ENCODE data around the gene TMEM80.

Gene TMEM80

DNA sequence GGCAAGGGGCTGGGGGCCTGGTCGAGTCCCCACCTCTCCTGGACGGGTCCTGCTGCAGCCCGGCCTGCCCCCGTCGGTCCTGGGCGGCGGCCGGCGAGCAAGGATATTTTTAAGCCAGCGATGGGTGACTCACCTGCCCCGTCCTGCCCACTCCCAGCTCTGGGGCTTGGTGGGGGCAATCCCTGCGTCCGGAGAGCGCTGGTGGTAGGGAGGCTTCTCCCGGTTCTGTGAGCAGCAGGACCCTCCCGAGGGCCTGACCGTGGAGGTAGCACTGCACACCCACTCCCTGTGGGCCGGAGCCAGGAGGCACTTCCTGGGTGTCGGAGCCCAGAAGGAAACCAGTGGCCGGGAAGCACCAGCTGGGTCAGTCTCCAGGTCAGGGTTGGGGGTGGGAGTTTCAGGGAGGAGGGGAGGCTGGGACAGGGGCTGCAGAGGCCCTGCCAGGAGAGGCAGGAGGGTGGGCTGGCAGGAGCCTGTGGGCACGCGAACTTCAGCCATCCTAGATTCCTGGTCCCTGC lies 10.9 kb downstream of the TMEM80 start:
- Histone ChIP-seq H3K9me3 (ENCODE audit: insufficient read depth, low read length) (no peaks in the 10 kb centered on the region), H3K4me3 (ENCODE audit: low read length) (no peak overlapping the region), H3K36me3 (replicated peaks; ENCODE audit: low read depth, low read length) (no peaks in the 10 kb centered on the region), H3K27me3 (ENCODE audit: low read depth, low read length) (peaks cover 4% of the 10 kb centered on the region; the same call in 1 of the 2 replicates), H2AFZ (ENCODE audit: low read depth, low read length) (no peak overlapping the region), H3K4me1 (ENCODE audit: low read length) (peaks cover 13% of the 10 kb centered on the region), H4K20me1 (ENCODE audit: insufficient read depth, low read length) (no peaks in the 10 kb centered on the region), H3K9ac (ENCODE audit: low read length) (no peak overlapping the region), H3K79me2 (ENCODE audit: low read length) (no peaks in the 10 kb centered on the region), H3K4me2 (ENCODE audit: low read length) (no peak overlapping the region), H3K27ac (ENCODE audit: low read length) (no peak overlapping the region)
- TF ChIP-seq, protein P1, sequence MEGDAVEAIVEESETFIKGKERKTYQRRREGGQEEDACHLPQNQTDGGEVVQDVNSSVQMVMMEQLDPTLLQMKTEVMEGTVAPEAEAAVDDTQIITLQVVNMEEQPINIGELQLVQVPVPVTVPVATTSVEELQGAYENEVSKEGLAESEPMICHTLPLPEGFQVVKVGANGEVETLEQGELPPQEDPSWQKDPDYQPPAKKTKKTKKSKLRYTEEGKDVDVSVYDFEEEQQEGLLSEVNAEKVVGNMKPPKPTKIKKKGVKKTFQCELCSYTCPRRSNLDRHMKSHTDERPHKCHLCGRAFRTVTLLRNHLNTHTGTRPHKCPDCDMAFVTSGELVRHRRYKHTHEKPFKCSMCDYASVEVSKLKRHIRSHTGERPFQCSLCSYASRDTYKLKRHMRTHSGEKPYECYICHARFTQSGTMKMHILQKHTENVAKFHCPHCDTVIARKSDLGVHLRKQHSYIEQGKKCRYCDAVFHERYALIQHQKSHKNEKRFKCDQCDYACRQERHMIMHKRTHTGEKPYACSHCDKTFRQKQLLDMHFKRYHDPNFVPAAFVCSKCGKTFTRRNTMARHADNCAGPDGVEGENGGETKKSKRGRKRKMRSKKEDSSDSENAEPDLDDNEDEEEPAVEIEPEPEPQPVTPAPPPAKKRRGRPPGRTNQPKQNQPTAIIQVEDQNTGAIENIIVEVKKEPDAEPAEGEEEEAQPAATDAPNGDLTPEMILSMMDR (IDR thresholded peaks at IDR 0.05; ENCODE audit: low read depth, low read length) = no peak
- TF ChIP-seq EZH2phosphoT487 (IDR thresholded peaks at IDR 0.05; ENCODE audit: low read depth) = no peak

DNA sequence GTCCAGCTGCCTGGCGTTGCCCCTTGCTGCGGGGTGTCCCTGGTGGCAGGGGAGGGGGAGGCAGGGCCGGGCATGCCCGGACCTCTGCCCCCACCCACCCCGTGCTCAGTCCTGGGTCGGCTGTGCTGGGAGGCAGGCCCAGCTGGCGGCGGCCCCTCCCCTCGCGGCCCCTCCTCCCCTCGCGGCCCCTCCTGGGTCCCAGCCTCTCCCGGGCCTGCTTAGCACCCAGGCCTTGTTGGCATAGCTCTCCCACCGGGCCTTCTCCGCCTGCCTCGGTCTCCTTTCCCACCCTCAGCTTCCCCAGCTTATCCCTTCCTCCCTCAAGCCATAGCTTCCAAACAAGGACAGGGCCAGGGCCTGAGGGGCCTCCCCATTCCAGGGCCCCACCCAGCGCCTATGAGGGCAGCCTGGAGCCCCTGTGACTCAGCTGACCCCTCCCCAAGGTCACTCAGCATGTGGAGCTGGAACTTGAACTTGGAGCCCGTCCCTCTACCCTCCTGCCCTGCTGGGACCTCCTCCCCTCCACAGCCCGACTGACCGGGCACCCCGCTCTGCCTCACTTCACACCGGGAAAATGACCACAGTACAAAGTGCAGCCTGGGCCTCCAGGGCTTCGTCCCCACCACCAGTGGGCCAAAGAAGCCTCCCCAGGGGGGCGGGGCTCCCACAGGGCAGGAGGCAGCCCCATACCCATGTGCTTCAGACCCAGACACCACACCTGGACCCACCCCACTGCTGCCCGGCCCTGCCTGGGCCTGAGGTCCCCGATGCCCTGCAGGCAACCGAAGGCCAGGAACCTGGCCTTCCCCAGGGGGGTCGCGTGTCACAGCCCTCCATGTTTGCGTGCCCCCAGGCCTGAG lies 11.6 kb downstream of the TMEM80 start:
- no peak for TF ChIP-seq EZH2phosphoT487 (IDR thresholded peaks at IDR 0.05; ENCODE audit: low read depth)
- TF ChIP-seq, protein P1 (IDR thresholded peaks at IDR 0.05; ENCODE audit: low read depth, low read length) = no peak
- Histone ChIP-seq H3K9ac (ENCODE audit: low read length) (no peak overlapping the region), H3K4me1 (ENCODE audit: low read length) (peaks cover 13% of the 10 kb centered on the region), H4K20me1 (ENCODE audit: insufficient read depth, low read length) (no peaks in the 10 kb centered on the region), H2AFZ (ENCODE audit: low read depth, low read length) (no peak overlapping the region), H3K27me3 (ENCODE audit: low read depth, low read length) (peaks cover 4% of the 10 kb centered on the region; the same call in 1 of the 2 replicates), H3K4me2 (ENCODE audit: low read length) (no peak overlapping the region), H3K9me3 (ENCODE audit: insufficient read depth, low read length) (no peaks in the 10 kb centered on the region), H3K4me3 (ENCODE audit: low read length) (no peak overlapping the region), H3K27ac (ENCODE audit: low read length) (no peak overlapping the region), H3K36me3 (replicated peaks; ENCODE audit: low read depth, low read length) (no peaks in the 10 kb centered on the region), H3K79me2 (ENCODE audit: low read length) (no peaks in the 10 kb centered on the region)

DNA sequence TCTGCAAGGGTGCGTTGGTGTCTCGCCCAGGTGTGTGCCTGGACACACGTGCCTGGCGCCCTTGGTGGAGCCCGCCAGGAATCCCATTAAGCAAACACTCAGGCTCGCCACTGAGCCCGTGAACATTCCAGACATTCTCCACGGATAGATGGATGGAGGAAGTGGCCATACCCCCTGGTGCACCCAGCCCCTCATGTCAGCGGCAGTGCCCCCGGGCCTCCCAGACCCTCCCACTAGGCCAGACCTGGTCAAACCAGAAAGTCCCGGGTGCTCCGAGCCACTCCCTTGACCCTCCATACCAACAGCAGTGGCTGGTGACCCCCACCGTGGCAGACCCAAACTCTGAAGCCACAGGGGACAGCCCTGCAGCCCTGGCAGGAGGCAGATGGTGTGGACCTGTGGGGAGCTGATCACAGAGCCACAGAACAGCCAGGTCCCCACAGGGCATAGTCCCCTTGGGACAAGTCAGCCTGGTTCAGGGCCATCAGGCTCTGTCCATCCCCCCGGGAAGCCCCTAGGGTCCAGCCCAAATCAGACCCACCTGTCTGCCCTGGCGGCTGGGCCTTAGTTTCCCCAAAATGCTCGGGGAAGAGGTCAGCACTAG lies 12.3 kb downstream of the TMEM80 start:
- Histone ChIP-seq H3K27me3 (ENCODE audit: low read depth, low read length) (peaks cover 4% of the 10 kb centered on the region; the same call in 1 of the 2 replicates), H4K20me1 (ENCODE audit: insufficient read depth, low read length) (no peaks in the 10 kb centered on the region), H3K9ac (ENCODE audit: low read length) (no peak overlapping the region), H3K79me2 (ENCODE audit: low read length) (no peaks in the 10 kb centered on the region), H3K9me3 (ENCODE audit: insufficient read depth, low read length) (no peaks in the 10 kb centered on the region), H3K36me3 (replicated peaks; ENCODE audit: low read depth, low read length) (no peaks in the 10 kb centered on the region), H3K4me1 (ENCODE audit: low read length) (peaks cover 13% of the 10 kb centered on the region), H3K4me3 (ENCODE audit: low read length) (no peak overlapping the region), H3K4me2 (ENCODE audit: low read length) (no peak overlapping the region), H3K27ac (ENCODE audit: low read length) (no peak overlapping the region), H2AFZ (ENCODE audit: low read depth, low read length) (no peak overlapping the region)
- TF ChIP-seq EZH2phosphoT487 (IDR thresholded peaks at IDR 0.05; ENCODE audit: low read depth) = no peak
- TF ChIP-seq, protein P1 (IDR thresholded peaks at IDR 0.05; ENCODE audit: low read depth, low read length) = no peak

DNA sequence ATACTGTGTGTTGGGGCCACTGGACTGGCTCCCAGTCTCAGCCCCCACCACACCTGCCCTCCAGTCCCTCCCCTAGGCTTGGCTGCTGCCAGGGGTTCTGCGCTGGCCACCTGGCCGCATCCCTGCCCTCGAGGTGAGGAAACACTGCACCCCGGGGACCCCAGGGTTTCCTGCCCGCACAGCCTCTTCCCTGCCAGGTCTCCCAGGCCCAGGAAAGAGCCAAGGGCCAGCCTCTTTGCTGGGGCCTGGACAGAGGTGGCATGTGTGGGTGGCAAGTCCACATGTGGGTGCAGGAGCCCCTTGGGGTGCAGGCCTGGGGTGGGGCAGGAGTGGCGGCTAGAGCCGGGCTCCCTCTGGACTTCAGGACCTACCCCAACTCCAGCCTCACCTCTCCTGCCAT lies 12.9 kb downstream of the TMEM80 start:
- Histone ChIP-seq H3K36me3 (replicated peaks; ENCODE audit: low read depth, low read length) (no peaks in the 10 kb centered on the region), H3K4me2 (ENCODE audit: low read length) (no peak overlapping the region), H3K4me1 (ENCODE audit: low read length) (peaks cover 13% of the 10 kb centered on the region), H3K4me3 (ENCODE audit: low read length) (no peak overlapping the region), H3K27ac (ENCODE audit: low read length) (no peak overlapping the region), H4K20me1 (ENCODE audit: insufficient read depth, low read length) (no peaks in the 10 kb centered on the region), H3K27me3 (ENCODE audit: low read depth, low read length) (peaks cover 4% of the 10 kb centered on the region; the same call in 1 of the 2 replicates), H2AFZ (ENCODE audit: low read depth, low read length) (no peak overlapping the region), H3K9ac (ENCODE audit: low read length) (no peak overlapping the region), H3K9me3 (ENCODE audit: insufficient read depth, low read length) (no peaks in the 10 kb centered on the region), H3K79me2 (ENCODE audit: low read length) (no peaks in the 10 kb centered on the region)
- TF ChIP-seq, protein P1 (IDR thresholded peaks at IDR 0.05; ENCODE audit: low read depth, low read length) = no peak
- no peak for TF ChIP-seq EZH2phosphoT487 (IDR thresholded peaks at IDR 0.05; ENCODE audit: low read depth)
